ENCODE data around the gene TLL2. TPM values are rescaled to one million over a fixed set of nuclear protein-coding genes. Genes with fewer than 3 reads are reported as not detected.

Gene TLL2
- total and polyA plus RNA-seq, 2 of the 4 experiments (the other 2 are of a cell fraction), result under 0.01 to 0.05 TPM

DNA sequence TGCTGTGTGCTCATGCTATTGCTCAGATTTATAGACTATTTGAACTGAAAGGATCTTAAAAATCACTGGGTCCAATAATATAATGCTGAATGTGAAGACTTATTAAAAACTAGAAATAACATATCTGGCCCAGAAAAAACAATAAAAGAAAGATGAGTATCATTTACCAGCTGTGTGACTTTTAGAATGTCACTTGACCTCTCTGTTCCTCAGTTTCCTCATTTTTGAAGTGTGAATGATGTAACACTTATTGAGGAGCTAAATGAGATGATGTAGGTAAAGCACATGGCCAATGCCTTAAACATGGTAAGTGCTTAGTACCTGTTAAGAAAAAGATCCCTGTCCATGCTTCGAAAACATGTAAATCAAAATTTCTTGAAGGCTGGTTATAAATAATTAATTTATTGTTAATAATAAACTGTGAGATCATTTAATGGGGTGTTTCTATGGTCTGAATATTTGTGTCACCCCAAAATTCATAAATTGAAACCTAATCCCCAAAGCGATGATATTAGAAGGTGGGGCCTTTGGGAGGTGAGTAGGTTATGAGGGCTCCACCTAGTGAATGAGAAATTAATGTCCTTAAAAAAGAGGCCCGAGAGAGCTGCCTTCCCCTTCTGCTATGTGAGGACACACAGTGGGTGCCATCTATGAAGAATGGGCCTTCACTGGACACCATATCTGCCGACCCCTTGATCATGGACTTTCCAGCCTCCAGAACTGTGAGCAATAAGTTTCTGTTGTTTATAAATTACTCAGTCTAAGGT, 196.5 kb downstream of the TLL2 start:
- H2AFZ ChIP-seq (replicated peaks; ENCODE audit: low read length, poor library complexity), result no peak overlapping the region
- no peaks in the 10 kb centered on the region for H3K9me3 ChIP-seq (ENCODE audit: control insufficient read depth, insufficient read depth, low read length)
- H3K56ac ChIP-seq (ENCODE audit: extremely low read depth, insufficient read depth, low read length), result no peak overlapping the region
- no peaks in the 10 kb centered on the region for H3K27me3 ChIP-seq (ENCODE audit: control insufficient read depth, insufficient read depth, low read length)
- no peak overlapping the region for H3K9ac ChIP-seq (ENCODE audit: low read depth, low read length)
- ChIA-PET CTCF (no interaction called here), POLR2A (ENCODE audit: unreplicated experiment) (no interaction called here)
- H3K14ac ChIP-seq (replicated peaks; ENCODE audit: low read depth, low read length), result no peak overlapping the region
- no peak overlapping the region for H2AK9ac ChIP-seq (replicated peaks; ENCODE audit: low read depth, low read length, poor library complexity)
- DNase-seq, result no peak
- no peaks in the 10 kb centered on the region for H3K9me1 ChIP-seq (ENCODE audit: insufficient read depth, low read length)
- no peak overlapping the region for H3K23ac ChIP-seq (ENCODE audit: low read depth, low read length)
- TF ChIP-seq MAFK (IDR thresholded peaks at IDR 0.05; ENCODE audit: low read depth, low read length) (no peak), RAD21 (IDR thresholded peaks at IDR 0.05; ENCODE audit: low read length) (no peak), FOS (IDR thresholded peaks at IDR 0.05; ENCODE audit: low read depth, low read length) (no peak), POLR2A (IDR thresholded peaks at IDR 0.05; ENCODE audit: low read depth, low read length) (no peak), RFX5 (IDR thresholded peaks at IDR 0.05; ENCODE audit: low read depth, low read length) (no peak), CHD1 (IDR thresholded peaks at IDR 0.05; ENCODE audit: low read depth, low read length) (no peak), MXI1 (IDR thresholded peaks at IDR 0.05; ENCODE audit: borderline replicate concordance, low read depth, low read length) (no peak), RCOR1 (IDR thresholded peaks at IDR 0.05; ENCODE audit: insufficient replicate concordance, low read length) (no peak), CEBPB (IDR thresholded peaks at IDR 0.05; ENCODE audit: low read depth, low read length) (no peak), SMC3 (IDR thresholded peaks at IDR 0.05; ENCODE audit: low read depth, low read length) (no peak)
- TF ChIP-seq, protein P1, sequence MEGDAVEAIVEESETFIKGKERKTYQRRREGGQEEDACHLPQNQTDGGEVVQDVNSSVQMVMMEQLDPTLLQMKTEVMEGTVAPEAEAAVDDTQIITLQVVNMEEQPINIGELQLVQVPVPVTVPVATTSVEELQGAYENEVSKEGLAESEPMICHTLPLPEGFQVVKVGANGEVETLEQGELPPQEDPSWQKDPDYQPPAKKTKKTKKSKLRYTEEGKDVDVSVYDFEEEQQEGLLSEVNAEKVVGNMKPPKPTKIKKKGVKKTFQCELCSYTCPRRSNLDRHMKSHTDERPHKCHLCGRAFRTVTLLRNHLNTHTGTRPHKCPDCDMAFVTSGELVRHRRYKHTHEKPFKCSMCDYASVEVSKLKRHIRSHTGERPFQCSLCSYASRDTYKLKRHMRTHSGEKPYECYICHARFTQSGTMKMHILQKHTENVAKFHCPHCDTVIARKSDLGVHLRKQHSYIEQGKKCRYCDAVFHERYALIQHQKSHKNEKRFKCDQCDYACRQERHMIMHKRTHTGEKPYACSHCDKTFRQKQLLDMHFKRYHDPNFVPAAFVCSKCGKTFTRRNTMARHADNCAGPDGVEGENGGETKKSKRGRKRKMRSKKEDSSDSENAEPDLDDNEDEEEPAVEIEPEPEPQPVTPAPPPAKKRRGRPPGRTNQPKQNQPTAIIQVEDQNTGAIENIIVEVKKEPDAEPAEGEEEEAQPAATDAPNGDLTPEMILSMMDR (conservative IDR thresholded peaks at IDR 0.05; ENCODE audit: low read depth, low read length), result no peak
- TF ChIP-seq, protein P2, sequence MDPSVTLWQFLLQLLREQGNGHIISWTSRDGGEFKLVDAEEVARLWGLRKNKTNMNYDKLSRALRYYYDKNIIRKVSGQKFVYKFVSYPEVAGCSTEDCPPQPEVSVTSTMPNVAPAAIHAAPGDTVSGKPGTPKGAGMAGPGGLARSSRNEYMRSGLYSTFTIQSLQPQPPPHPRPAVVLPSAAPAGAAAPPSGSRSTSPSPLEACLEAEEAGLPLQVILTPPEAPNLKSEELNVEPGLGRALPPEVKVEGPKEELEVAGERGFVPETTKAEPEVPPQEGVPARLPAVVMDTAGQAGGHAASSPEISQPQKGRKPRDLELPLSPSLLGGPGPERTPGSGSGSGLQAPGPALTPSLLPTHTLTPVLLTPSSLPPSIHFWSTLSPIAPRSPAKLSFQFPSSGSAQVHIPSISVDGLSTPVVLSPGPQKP (IDR thresholded peaks at IDR 0.05; ENCODE audit: borderline replicate concordance, low read depth, low read length), result no peak
- no peak overlapping the region for H3K18ac ChIP-seq (ENCODE audit: low read depth, low read length)
- WGBS, 2 experiments (ENCODE audit: extremely low coverage in 2 of 2, insufficient read length in 1 of 2), result no CpG with 5 or more reads among the region's 4 CpGs
- intact Hi-C loops (cut with micrococcal nuclease) (no loop called here), dilution Hi-C loops (cut with HindIII; ENCODE audit: low sequenced_read_pairs, unreplicated experiment) (no loop called here), in situ Hi-C loops (cut with MboI; ENCODE audit: low sequenced_read_pairs) (no loop called here)
- H3K4me3 ChIP-seq (ENCODE audit: insufficient read depth, low read depth, low read length), result no peak overlapping the region
- H4K20me1 ChIP-seq (ENCODE audit: insufficient read depth, low read length), result no peaks in the 10 kb centered on the region
- H2BK120ac ChIP-seq (ENCODE audit: low read depth, low read length), result no peak overlapping the region
- H4K91ac ChIP-seq (ENCODE audit: insufficient read depth, low read depth, low read length), result no peak overlapping the region
- H3K4me2 ChIP-seq (ENCODE audit: low read depth, low read length), result no peak overlapping the region
- ATAC-seq (ENCODE audit: low read depth), result no peak
- no peak overlapping the region for H3K27ac ChIP-seq (ENCODE audit: insufficient read depth, low read length)
- H2BK15ac ChIP-seq (ENCODE audit: low read depth, low read length), result no peak overlapping the region
- H3K4ac ChIP-seq (ENCODE audit: low read depth, low read length), result no peak overlapping the region
- no TSS peak for BruUV-seq (replicated peaks)
- no peaks in the 10 kb centered on the region for H3K4me1 ChIP-seq (ENCODE audit: control insufficient read depth, insufficient read depth, low read length)
- no peak overlapping the region for H4K8ac ChIP-seq (ENCODE audit: low read depth in 2 of 2, low read length in 2 of 2)
- no peak overlapping the region for H2BK5ac ChIP-seq (ENCODE audit: low read depth, low read length, poor library complexity, severe bottlenecking)
- no peak overlapping the region for H4K5ac ChIP-seq (ENCODE audit: low read depth, low read length)
- no peaks in the 10 kb centered on the region for H3K36me3 ChIP-seq (ENCODE audit: control insufficient read depth, insufficient read depth, low read length)
- H2BK20ac ChIP-seq (ENCODE audit: low read depth, low read length), result no peak overlapping the region
- H3K79me1 ChIP-seq (ENCODE audit: low read depth in 1 of 2, low read length in 2 of 2), result no peaks in the 10 kb centered on the region
- H2AK5ac ChIP-seq (ENCODE audit: low read depth, low read length), result no peak overlapping the region
